Right lobe of liver (tissue), 4 donors: ENCODE data around the gene B4GALT6.

Experiments
- CTCF ChIP-seq, 4 donors: fragments of 200-600 bp in 3 of 4; fragments of 450-650 bp in 1 of 4; IDR thresholded peaks; one replicate each; pipeline versions ENCODE4 v1.5.1 to v1.8.0; 2016 to 2022; ENCODE audit warnings: antibody characterized with exemption in 4 of 4, mild to moderate bottlenecking in 2 of 4
- POLR2A ChIP-seq: fragments of 450-650 bp; IDR thresholded peaks from one replicate; pipeline ENCODE4 v1.6.1; 2017; ENCODE audit warnings: antibody characterized with exemption, mild to moderate bottlenecking
- donor health status: DM: no; HTN: no; CAD: no.
- donor health status: DM: no; HTN: no; CAD: no.
- donor health status: DM: no; HTN: yes; CAD: no.

- TF ChIP-seq CTCF (IDR thresholded peaks at IDR 0.05) (no peak), POLR2A (no peak)
Measured at GRCh38 chr18:31632356-31632755, 52.0 kb downstream of the B4GALT6 start.
